HG03520 (cell line): ENCODE measurements around the gene INSIG1.

Experiments used
- ATAC-seq: cut with Tn5 transposase; IDR thresholded peaks from one replicate; pipeline ENCODE4 v1.9.1; 2021; ENCODE audit warnings: mild to moderate bottlenecking, moderate library complexity; ENCODE audit not compliant: unreplicated experiment

The INSIG1 gene

GRCh38 chr7:155299535-155300202 lies 2.0 kb downstream of the INSIG1 start:
- no peak for ATAC-seq

- no peak for ATAC-seq
Measured at GRCh38 chr7:155300641-155301452, 3.2 kb downstream of the INSIG1 start.

- no peak for ATAC-seq
Measured at GRCh38 chr7:155303039-155303593, 5.4 kb downstream of the INSIG1 start.

GRCh38 chr7:155303897-155304296 lies 6.2 kb downstream of the INSIG1 start:
- no peak for ATAC-seq

GRCh38 chr7:155305231-155305904 lies 7.7 kb downstream of the INSIG1 start:
- ATAC-seq: no peak

- no peak for ATAC-seq
Measured at GRCh38 chr7:155306673-155307470, 9.2 kb downstream of the INSIG1 start.

GRCh38 chr7:155308330-155309020 lies 10.8 kb downstream of the INSIG1 start:
- ATAC-seq: no peak

- ATAC-seq: no peak
Measured at GRCh38 chr7:155309021-155309338, 11.3 kb downstream of the INSIG1 start.

- no peak for ATAC-seq
Measured at GRCh38 chr7:155310425-155311114, 12.9 kb downstream of the INSIG1 start.

GRCh38 chr7:155311826-155312537 lies 14.3 kb downstream of the INSIG1 start:
- no peak for ATAC-seq

GRCh38 chr7:155312633-155313032 lies 15.0 kb downstream of the INSIG1 start:
- no peak for ATAC-seq

GRCh38 chr7:155313096-155313495 lies 15.4 kb downstream of the INSIG1 start:
- ATAC-seq: no peak

GRCh38 chr7:155315977-155316376 lies 18.3 kb downstream of the INSIG1 start:
- no peak for ATAC-seq

- ATAC-seq: no peak
Measured at GRCh38 chr7:155316427-155317113, 18.9 kb downstream of the INSIG1 start.

- no peak for ATAC-seq
Measured at GRCh38 chr7:155317114-155317434, 19.4 kb downstream of the INSIG1 start.

GRCh38 chr7:155318245-155318644 lies 20.6 kb downstream of the INSIG1 start:
- ATAC-seq: no peak

- no peak for ATAC-seq
Measured at GRCh38 chr7:155322530-155322929, 24.9 kb downstream of the INSIG1 start.

GRCh38 chr7:155323001-155323638 lies 25.4 kb downstream of the INSIG1 start:
- no peak for ATAC-seq
